ENCODE data around the gene JPH2. TPM values are rescaled to one million over a fixed set of nuclear protein-coding genes. Genes with fewer than 3 reads are reported as not detected.

Gene JPH2
- total RNA-seq, 1 donor from 2014 or later = not detected

GRCh38 chr20:44211177-44212039 is 24.4 kb upstream of the JPH2 start:
- Mint-ChIP-seq H3K27me3 (no peaks in the 10 kb centered on the region), H3K4me3 (peak overlapping the region; percentile 98), H3K4me1 (peaks cover 61% of the 10 kb centered on the region), H3K36me3 (ENCODE audit: low read depth) (peaks cover 24% of the 10 kb centered on the region), H3K9me3 (no peaks in the 10 kb centered on the region), H3K27ac (peak overlapping the region; percentile 98)
- no peak for TF ChIP-seq CTCF (IDR thresholded peaks at IDR 0.05)
- intact Hi-C loops (cut with micrococcal nuclease) = loop anchor here (1.0 to 10.0 kb wide), 12 partner anchors 21 to 1083 kb away; partner anchors contain the start of genes FITM2, IFT52, MYBL2 and SERINC3
- DNase-seq = no peak
- ChIA-PET POLR2A (interaction anchor here (0.5 to 1.2 kb wide), 3 partner anchors 99 to 528 kb away, joined by 3 to 5 read pairs (median 4); partner anchors contain the start of gene FITM2), CTCF (interaction anchor here (1.1 to 1.4 kb wide), 2 partner anchors 100 to 101 kb away, joined by 3 to 7 read pairs; partner anchors contain the start of gene FITM2)
- no peak for ATAC-seq (ENCODE audit: low read depth)

DNA sequence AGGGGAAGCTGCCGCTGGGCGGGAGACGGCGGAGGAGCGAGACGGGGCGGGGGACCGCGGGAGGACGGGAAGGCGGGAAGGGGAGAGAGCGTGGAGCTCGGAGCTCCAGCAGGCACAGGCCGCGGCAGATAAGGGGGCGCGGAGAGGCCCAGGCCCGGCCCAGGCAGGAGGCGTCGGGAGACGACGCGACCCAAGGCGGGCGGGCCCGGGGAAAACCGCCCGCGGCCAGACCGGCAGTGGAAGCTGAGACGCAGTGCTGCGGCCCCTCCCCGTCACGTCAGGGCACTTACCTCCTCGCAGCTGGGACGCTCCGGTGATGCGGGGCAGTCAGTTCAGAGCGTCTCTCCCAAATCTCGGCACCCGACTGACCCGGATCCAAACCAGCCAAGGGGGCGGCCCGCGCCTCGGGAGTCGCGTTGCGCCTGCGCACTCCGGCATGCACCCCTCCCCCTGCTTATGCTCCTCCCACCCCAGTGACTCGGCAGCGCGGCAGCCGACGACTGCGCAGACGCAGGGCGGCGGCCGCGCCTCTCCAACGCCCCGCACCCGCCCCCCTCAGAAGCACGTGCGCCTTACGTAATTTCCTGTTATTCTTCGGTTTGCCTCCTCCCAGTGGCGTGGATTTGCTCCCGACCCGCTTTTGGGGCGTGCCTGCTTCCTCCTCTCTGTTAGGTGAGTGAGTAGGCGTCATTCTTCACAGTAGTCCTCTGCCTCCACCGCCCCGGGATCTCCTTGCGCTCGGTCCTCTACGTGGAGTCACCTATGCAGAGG is 23.6 kb upstream of the JPH2 start, which contains the start of gene OSER1:
TSS of gene OSER1 (minus strand) at position 366 of the 771 bp plus-strand sequence. CDS start 3,814 bp downstream, outside the sequence.
- ATAC-seq (ENCODE audit: low read depth) (peak; percentile 80), DNase-seq (peak; percentile 99)
- Mint-ChIP-seq H3K9me3 (no peaks in the 10 kb centered on the region), H3K36me3 (ENCODE audit: low read depth) (peaks cover 28% of the 10 kb centered on the region), H3K4me1 (peaks cover 65% of the 10 kb centered on the region), H3K27ac (peak within 1 kb of the TSS; percentile 98), H3K27me3 (no peaks in the 10 kb centered on the region), H3K4me3 (peak within 1 kb of the TSS; percentile 98)
- ChIA-PET CTCF (interaction anchor here (1.0 to 1.1 kb wide), 2 partner anchors 21 to 100 kb away, joined by 4 to 5 read pairs; partner anchors contain the start of gene FITM2), POLR2A (interaction anchor here (0.6 to 1.4 kb wide), 7 partner anchors 23 to 757 kb away, joined by 3 to 9 read pairs (median 5); partner anchors contain the start of genes FITM2, SERINC3 and SRSF6)
- intact Hi-C loops (cut with micrococcal nuclease) = loop anchor here (1.0 to 10.0 kb wide), 13 partner anchors 20 to 1084 kb away; partner anchors contain the start of genes FITM2, IFT52, MYBL2 and SERINC3
- no peak for TF ChIP-seq CTCF (IDR thresholded peaks at IDR 0.05)

GRCh38 chr20:44209686-44210405 is 22.9 kb upstream of the JPH2 start:
- no peak for ATAC-seq (ENCODE audit: low read depth)
- CTCF ChIA-PET = interaction anchor here (1.0 to 1.1 kb wide), 2 partner anchors 20 to 101 kb away, joined by 4 to 5 read pairs; partner anchors contain the start of gene FITM2
- Mint-ChIP-seq H3K36me3 (ENCODE audit: low read depth) (peaks cover 31% of the 10 kb centered on the region), H3K9me3 (no peaks in the 10 kb centered on the region), H3K4me3 (peak overlapping the region; percentile 98), H3K27ac (peak overlapping the region; percentile 98), H3K4me1 (peaks cover 62% of the 10 kb centered on the region), H3K27me3 (no peaks in the 10 kb centered on the region)
- POLR2A ChIA-PET = interaction anchor here (0.8 to 2.0 kb wide), 6 partner anchors 101 to 758 kb away, joined by 3 to 9 read pairs (median 5); partner anchors contain the start of genes FITM2, SERINC3 and SRSF6
- TF ChIP-seq CTCF (IDR thresholded peaks at IDR 0.05) = no peak
- intact Hi-C loops (cut with micrococcal nuclease) = loop anchor here (1.0 to 10.0 kb wide), 12 partner anchors 19 to 1085 kb away; partner anchors contain the start of genes IFT52, MYBL2, SERINC3 and SRSF6
- no peak for DNase-seq

DNA sequence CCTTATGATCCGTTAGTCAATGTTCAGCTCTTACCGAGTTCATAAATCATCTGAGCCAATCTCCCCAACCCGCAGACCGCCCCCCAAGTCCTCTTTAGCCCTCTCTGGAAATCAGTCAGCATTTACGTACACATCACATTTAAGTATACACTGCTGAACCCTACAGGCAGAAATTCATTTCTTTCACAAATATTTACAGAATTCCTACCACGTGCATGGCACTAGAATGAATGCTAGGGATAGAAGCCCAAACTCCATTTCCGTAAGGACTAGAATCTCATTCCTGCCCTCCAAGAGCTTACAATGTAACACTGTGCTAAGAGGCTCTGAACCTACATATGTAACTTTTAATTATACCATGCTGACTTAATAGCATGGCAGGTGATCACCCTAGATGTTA is 21.8 kb upstream of the JPH2 start:
- ChIA-PET POLR2A (interaction anchor here (0.6 to 2.0 kb wide), 7 partner anchors 8 to 751 kb away, joined by 3 to 10 read pairs (median 4); partner anchors contain the start of genes FITM2 and SRSF6), CTCF (interaction anchor here (0.6 kb wide), 1 partner anchor 13 kb away, joined by 3 read pairs; no protein-coding TSS in a partner anchor)
- DNase-seq = no peak
- H3K4me1 Mint-ChIP-seq = peaks cover 65% of the 10 kb centered on the region
- no peaks in the 10 kb centered on the region for H3K27me3 Mint-ChIP-seq
- intact Hi-C loops (cut with micrococcal nuclease) = loop anchor here (5.0 kb wide), 1 partner anchor 456 kb away; no protein-coding TSS in a partner anchor
- H3K36me3 Mint-ChIP-seq (ENCODE audit: low read depth) = peaks cover 38% of the 10 kb centered on the region
- peak overlapping the region; percentile 98 for H3K4me3 Mint-ChIP-seq
- peak overlapping the region; percentile 98 for H3K27ac Mint-ChIP-seq
- no peak for TF ChIP-seq CTCF (IDR thresholded peaks at IDR 0.05)
- H3K9me3 Mint-ChIP-seq = no peaks in the 10 kb centered on the region
- no peak for ATAC-seq (ENCODE audit: low read depth)
